ENCODE results near the gene RAF1.
"Not testable (repeated sequence)": the region's sequence is repeated elsewhere in the genome, so short reads cannot be mapped to it uniquely, and the experiment has no call there.

DNA sequence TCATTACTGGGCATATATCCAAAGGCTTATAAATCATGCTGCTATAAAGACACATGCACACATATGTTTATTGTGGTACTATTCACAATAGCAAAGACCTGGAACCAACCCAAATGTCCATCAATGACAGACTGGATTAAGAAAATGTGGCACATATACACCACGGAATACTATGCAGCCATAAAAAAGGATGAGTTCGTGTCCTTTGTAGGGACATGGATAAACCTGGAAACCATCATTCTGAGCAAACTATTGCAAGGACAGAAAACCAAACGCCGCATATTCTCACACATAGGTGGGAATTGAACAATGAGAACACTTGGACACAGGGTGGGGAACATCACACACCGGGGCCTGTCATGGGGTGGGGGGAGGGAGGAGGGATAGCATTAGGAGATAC is 23.1 kb downstream of the RAF1 start:
- TF ChIP-seq, protein P1, sequence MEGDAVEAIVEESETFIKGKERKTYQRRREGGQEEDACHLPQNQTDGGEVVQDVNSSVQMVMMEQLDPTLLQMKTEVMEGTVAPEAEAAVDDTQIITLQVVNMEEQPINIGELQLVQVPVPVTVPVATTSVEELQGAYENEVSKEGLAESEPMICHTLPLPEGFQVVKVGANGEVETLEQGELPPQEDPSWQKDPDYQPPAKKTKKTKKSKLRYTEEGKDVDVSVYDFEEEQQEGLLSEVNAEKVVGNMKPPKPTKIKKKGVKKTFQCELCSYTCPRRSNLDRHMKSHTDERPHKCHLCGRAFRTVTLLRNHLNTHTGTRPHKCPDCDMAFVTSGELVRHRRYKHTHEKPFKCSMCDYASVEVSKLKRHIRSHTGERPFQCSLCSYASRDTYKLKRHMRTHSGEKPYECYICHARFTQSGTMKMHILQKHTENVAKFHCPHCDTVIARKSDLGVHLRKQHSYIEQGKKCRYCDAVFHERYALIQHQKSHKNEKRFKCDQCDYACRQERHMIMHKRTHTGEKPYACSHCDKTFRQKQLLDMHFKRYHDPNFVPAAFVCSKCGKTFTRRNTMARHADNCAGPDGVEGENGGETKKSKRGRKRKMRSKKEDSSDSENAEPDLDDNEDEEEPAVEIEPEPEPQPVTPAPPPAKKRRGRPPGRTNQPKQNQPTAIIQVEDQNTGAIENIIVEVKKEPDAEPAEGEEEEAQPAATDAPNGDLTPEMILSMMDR (IDR thresholded peaks at IDR 0.05; ENCODE audit: extremely low read depth in 1 of 2, insufficient read depth in 1 of 2, low read depth in 1 of 2, low read length in 2 of 2), result not testable (repeated sequence)
- TF ChIP-seq POLR2AphosphoS5 (IDR thresholded peaks at IDR 0.05; ENCODE audit: insufficient read depth, low read depth, low read length), result not testable (repeated sequence)

All from endothelial cell of umbilical vein (primary cell).